ENCODE measurements around the gene OR2AT4.
"Not testable (repeated sequence)": the region's sequence is repeated elsewhere in the genome, so short reads cannot be mapped to it uniquely, and the experiment has no call there.

The OR2AT4 gene

DNA sequence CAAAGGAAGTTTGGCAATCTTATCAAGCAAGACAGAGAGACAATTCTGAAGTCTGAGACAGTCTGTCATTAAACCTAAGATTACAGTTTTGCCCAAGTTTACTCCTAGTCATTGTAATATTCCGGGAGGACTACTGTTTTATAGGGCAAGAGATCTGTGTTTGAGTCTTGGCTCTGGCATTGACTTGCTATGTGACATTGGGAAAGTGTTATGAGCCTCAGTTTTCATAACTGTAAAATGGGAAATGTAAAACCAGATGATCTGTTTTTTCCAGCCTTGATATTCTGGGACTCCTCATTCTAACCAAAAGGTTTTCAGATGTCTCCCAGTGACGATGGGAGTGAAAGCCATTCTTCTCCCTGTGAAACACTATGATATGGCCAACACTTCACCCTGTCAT lies 29.9 kb upstream of the OR2AT4 start:
- no peak for TF ChIP-seq CTCF (IDR thresholded peaks at IDR 0.05; ENCODE audit: low read length, missing control alignments)

GRCh38 chr11:75118577-75118976 lies 21.9 kb upstream of the OR2AT4 start:
- no peak for TF ChIP-seq CTCF (IDR thresholded peaks at IDR 0.05; ENCODE audit: low read length, missing control alignments)
- DNase-seq (ENCODE audit: low read depth): no peak
- no peak overlapping the region for H3K4me3 ChIP-seq (replicated peaks; ENCODE audit: low read depth, low read length)

More for the DNA sequence above, 29.9 kb upstream of the OR2AT4 start:
- DNase-seq (ENCODE audit: low read depth): no peak
- no peak overlapping the region for H3K4me3 ChIP-seq (replicated peaks; ENCODE audit: low read depth, low read length)

DNA sequence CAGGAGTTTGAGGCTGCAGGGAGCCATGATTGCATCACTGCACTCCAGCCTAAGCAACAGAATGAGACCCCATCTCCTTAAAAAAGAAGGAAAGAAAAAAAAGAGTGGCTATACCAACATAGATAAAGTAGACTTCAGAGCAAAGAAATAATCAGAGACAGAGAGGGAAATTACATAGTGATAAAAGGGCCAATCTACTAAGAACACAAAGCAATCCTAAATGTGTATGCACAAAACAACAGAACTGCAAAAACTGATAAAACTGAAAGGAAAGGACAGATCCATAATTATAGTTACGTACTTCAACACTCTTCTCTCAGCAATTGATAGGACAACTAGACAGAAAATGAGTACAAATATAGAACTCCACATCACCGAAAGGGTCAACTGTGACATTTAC lies 17.8 kb upstream of the OR2AT4 start:
- no peak overlapping the region for H3K4me3 ChIP-seq (replicated peaks; ENCODE audit: low read depth, low read length)
- no peak for TF ChIP-seq CTCF (IDR thresholded peaks at IDR 0.05; ENCODE audit: low read length, missing control alignments)
- DNase-seq (ENCODE audit: low read depth): no peak

- TF ChIP-seq CTCF (IDR thresholded peaks at IDR 0.05; ENCODE audit: low read length, missing control alignments): no peak
- no peak overlapping the region for H3K4me3 ChIP-seq (replicated peaks; ENCODE audit: low read depth, low read length)
- no peak for DNase-seq (ENCODE audit: low read depth)
These were observed 16.4 kb upstream of the OR2AT4 start for GRCh38 chr11:75113030-75113429.

DNA sequence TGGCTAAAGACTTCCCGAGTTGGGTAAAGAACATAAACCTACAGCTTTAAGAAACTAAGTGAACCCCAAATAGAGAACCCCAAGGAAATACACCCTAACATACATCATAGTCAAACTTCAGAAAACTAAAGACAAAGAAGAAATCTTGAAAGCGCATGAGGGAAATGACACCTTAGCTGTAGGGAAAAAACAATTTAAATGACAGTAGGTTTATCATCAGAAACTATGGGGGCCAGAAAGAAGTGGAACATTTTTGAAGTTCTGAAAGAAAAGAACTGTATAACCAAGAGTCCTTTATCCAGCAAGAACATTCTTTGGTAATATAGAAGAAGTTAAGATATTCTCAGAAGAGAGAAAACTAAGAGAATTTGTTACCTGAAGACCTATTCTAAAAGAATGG lies 15.5 kb upstream of the OR2AT4 start:
- TF ChIP-seq CTCF (IDR thresholded peaks at IDR 0.05; ENCODE audit: low read length, missing control alignments): no peak
- no peak overlapping the region for H3K4me3 ChIP-seq (replicated peaks; ENCODE audit: low read depth, low read length)

DNA sequence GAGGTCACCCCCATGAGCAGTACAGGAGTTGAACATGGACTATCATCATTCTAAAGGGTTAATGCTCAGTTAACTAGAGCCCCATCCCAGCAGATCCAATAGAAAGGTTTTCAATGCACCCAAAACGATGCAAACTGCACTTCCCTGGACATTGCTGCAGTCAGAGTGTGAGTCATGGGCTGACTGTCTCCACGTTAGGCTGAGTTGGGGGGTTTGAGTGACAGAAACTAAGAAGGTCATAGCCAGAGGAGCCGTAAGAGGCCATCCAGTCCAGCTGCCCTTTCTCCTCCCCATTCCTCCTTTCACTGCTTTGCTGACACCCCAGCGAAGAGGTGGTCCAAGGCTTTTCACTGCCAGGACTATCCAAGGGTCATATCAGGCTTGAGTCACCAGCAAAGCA lies 10.5 kb upstream of the OR2AT4 start:
- DNase-seq (ENCODE audit: low read depth): peak; percentile 14
- H3K4me3 ChIP-seq (replicated peaks; ENCODE audit: low read depth, low read length): no peak overlapping the region
- TF ChIP-seq CTCF (IDR thresholded peaks at IDR 0.05; ENCODE audit: low read length, missing control alignments): no peak

More for the DNA sequence above, 15.5 kb upstream of the OR2AT4 start:
- no peak for DNase-seq (ENCODE audit: low read depth)

DNA sequence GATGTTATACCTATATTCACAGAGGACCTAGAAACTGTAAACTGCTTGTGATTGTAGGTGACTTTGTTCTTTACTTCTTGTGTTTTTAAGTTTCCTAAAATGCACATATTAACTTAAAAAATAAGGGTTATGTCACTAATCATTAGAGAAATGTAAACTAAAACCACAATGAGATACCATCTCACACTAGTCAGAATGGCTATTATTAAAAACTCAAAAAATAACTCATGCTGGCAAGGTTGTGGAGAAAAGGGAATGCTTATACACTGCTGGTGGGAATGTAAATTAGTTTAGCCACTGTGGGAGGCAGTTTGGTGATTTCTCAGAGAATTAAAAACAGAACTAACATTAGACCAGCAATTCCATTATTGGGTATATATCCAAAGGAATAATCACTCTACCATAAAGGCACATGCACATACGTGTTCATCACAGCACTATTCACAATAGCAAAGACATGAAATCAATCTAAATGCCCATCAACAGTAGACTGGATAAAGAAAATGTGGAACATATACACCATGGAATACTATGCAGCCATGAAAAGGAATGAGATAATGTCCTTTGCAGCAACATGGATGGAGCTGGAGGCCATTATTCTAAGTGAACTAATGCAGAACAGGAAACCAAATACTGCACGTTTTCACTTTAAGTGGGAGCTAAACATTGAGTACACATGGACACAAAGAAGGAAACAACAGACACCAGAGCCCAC lies 9.4 kb upstream of the OR2AT4 start:
- DNase-seq (ENCODE audit: low read depth); H3K4me3 ChIP-seq (replicated peaks; ENCODE audit: low read depth, low read length): not testable (repeated sequence)

Measured in fibroblast of pulmonary artery (primary cell).